NCI-H1417 (cell line): ENCODE data around the gene MUC13.
A peak's percentile ranks its signal among the peaks of the same experiment; 100 is the strongest.
"Not testable (repeated sequence)": the region's sequence is repeated elsewhere in the genome, so short reads cannot be mapped to it uniquely, and the experiment has no call there.

ENCODE experiments used
- DNase-seq, 3 experiments: peaks; one replicate each; lab custom pipeline; 2025; lab: John Stamatoyannopoulos, UW

Gene MUC13

DNA sequence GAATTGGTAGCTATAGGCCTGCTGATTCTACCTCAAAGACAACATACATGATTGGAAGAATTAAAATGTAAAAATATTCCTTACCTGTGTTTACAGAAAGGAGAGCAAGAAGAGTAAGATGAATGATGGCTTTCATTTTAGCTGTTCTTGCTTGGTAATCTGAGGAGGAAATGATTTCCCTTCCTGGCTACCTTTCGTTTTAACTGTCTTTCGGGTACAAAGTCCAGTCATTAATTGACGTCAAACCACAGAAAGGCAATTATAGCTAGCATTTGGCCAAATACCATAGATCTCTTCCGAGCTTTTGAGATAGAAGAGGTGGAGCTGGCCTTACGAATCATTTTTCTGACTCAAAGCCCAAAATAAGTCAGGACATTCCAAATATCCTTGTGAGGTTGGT is at the start of gene MUC13:
Gene MUC13 (minus strand): TSS at position 175 of the 400 bp plus-strand sequence. CDS start 39 bp downstream, at position 136.
- no peak for DNase-seq

- DNase-seq, result no peak
Measured at GRCh38 chr3:124982855-124983254, 48.3 kb upstream of the MUC13 start.

GRCh38 chr3:124981472-124981871 is 46.9 kb upstream of the MUC13 start:
- DNase-seq, result no peak

DNA sequence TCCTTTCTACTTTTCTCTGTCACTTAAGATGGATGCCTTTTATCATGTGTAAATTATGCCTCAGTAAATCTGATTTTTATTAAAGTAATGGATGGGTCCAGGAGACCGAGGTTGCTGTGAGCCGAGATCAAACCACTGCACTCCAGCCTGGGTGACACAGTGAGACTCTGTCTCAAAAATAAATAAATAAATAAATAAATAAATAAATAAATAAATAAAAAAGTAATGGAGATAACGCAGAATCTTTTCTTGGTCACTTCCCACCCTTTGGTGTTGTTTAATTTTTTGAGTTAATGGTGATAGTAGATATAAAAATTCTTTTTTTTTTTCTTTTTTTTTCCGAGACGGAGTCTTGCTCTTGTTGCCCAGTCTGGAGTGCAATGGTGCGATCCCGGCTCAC is 44.1 kb upstream of the MUC13 start:
- no peak for DNase-seq

GRCh38 chr3:124976383-124976782 is 41.8 kb upstream of the MUC13 start:
- peak in 1 of 3 experiments; percentile 54 for DNase-seq

DNA sequence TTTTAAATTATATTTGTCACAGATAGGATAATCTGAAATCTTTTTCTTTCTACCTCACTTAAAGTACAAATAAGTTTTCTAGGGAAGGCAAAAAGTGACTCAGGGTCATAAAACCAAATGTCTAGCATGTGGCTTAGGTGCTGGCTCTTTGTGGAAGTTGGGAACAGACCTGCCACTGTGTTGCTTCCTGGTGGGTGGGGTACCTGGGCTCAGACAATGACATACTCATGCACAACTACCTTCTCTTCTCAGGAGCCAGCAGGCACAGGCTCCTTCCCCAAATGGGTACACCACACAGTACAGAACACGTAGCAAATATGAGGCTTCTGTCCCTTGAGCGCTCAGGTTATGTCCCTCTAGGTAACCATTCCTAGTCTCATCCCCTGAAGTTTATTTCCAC is 40.1 kb upstream of the MUC13 start:
- DNase-seq, result no peak

- DNase-seq, result no peak
Measured at GRCh38 chr3:124973290-124973689, 38.7 kb upstream of the MUC13 start.

DNA sequence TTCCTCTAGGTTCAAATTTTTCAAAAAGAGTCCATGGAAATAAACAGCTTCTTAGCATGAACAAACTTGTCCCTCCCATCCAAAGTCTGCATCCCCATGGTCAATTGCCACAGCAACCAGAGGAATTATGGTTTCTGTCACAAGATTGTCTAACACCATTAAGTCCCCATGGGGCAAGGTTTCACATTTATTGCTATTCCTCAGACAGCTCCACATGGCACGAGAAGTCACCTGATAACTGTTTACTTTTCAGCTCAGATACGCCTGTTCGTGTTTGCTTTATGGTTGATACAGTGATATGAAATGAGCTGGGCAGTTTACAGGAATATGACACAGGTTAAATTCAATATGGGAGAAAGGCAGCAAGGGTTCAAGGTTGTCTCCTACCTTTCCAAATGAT is 37.9 kb upstream of the MUC13 start:
- DNase-seq, result peak; percentile 24 to 75 (median 71)

- DNase-seq, result no peak
Measured at GRCh38 chr3:124969963-124970722, 35.6 kb upstream of the MUC13 start.

DNA sequence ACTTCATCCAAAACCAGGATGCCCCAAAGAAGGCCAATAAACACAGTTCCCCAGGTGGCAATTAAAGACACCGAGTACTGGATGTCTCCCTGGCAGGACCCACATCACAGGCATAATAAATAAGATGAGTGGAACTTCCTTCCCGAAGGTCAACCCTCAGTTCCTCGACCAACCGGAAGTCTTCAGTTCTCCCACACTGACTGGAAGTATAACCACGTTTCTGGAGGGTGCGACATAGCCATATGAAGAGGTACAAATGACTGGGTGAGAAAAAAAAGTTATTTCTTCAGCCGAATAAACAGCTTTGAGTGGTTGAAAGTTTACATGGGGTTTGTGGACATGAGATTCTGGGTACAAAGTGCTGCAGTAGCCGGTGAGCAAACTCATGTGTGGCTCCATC is 34.6 kb upstream of the MUC13 start:
- DNase-seq, result no peak

DNA sequence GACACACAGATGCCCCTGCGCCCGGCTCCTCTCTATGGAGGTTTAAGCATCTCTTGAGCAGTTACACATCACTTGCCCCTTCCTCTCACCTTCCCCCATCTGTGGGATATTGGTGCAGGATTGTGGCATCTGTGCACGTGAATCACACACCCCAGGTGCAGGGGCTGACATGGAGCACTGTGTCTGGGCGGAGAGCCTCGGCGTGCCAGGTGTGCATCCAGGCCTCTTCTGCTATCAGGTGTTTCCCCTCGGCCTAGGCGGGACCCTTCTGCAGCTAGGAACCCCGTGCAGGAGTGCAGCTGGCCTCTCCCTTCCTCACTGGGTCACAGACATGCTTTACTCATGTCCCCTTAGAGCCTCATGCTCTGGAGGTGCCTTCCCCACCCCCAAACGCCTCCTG is 33.4 kb upstream of the MUC13 start:
- peak in 1 of 3 experiments; percentile 40 for DNase-seq

- DNase-seq, result no peak
Measured at GRCh38 chr3:124966521-124967445, 32.2 kb upstream of the MUC13 start.

DNA sequence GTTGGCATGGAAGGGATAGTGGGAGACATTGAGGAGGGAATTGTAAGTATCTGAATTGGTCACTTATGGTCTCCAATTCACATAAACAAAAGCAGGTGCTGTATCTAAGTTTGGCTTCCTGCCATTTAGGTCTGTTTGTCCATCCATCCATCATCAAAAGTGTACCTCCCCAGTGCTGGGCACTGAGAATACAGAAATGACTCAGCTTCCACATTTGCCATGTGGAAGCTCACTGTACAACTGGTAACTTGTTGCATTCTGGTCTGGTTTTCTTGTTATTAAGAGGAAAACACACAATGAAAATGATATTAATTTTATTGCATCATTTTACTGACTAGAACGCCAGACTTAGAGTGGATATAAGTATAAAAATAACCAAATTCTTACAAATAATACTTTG is 30.9 kb upstream of the MUC13 start:
- DNase-seq, result peak; percentile 33 to 85 (median 48)

GRCh38 chr3:124964387-124964786 is 29.8 kb upstream of the MUC13 start:
- DNase-seq, result no peak

DNA sequence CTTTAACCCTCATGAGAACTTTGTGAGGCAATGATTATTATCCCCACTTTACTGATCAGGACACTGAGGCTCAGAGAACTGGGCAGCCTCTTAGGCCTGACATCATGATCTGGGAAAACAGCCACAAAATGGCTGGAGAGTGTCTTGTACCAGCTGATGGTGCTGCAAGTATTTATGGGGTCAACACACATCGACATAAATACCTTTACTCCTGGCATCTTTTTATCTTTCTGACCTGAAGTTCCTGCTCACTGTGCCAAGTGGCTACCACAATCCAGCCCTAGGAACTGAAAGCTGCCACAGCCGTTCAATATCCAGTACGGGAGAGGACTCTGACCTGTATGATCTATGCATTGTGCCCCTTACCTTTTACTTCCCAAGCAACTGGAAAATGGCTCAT is 29.2 kb upstream of the MUC13 start:
- DNase-seq, result no peak

- peak in 1 of 3 experiments; percentile 46 for DNase-seq
Measured at GRCh38 chr3:124962403-124962940, 27.9 kb upstream of the MUC13 start.

DNA sequence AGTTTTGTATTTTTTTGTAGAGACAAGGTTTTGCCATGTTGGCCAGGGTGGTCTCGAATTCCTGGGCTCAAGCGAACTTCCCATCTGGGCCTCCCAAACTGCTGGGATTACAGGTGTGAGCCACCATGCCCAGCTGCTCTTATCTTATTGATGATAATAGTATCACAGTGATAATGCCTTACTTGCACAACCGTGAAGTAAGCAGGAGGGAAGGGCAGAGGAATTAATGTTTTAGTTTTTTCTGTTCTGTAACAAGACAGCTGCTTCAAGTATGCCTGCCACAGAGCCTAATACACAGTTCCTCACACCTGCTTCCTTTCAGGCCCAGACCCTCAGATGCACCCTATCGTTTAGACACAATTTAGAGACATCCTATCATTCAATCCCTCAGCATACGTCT is 26.1 kb upstream of the MUC13 start:
- no peak for DNase-seq

DNA sequence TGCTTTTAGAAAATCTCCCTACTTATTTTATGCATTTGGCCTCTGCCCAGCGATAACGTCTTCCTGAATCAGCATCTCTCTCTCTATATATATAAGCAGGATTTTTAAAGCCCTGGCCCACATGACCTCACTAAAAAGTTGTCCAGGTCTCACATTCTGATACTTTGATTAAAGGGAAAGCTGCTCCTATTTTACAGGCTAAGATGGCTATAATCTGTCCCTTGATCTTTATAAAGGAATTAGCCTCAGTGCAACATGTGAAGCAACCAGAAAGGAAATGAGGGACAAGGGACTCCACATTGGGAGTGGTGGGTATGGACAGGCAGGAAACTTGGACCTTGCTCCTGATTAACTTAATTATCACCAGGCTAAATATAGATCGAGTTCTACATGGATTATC is 25.6 kb upstream of the MUC13 start:
- DNase-seq, result no peak

GRCh38 chr3:124957951-124958350 is 23.4 kb upstream of the MUC13 start:
- not testable (repeated sequence) for DNase-seq

- DNase-seq, result peak in 1 of 3 experiments; percentile 81
Measured at GRCh38 chr3:124952282-124952855, 17.8 kb upstream of the MUC13 start.

DNA sequence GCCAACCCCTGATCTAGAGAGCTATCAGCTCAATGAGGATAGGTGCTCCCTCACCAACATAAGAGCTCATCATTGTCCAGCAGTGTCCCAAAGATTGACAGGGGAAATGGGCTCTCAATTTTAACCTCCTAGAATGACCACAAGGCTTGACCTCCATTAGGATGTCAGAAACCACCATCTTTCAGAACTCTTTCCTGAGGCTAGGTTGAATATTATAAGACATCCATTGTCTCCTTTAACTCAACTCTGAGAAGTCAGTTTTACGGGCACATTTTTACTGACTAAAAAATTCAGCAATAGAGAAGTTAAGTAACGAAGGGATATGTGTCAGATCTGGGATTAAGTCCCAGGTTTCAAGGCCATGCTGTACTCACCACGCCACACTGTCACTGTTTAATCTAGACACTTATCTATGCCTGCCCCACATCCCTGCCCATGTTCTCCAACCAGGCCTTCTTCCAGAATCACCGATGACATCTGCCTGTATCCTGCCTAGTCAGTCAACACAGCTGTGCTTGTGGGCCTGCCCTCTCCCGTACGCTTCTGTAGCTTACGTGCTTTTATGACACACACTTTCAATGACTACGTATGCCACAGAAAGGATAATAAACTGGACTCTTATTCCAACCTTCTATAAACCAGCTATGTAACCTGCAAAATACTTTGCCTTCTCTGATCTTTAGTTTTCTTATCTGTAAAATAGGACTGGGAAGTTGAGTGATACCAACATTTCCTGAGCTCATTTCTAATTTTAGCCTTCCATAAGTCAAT is 17.1 kb upstream of the MUC13 start:
- DNase-seq, result peak in 1 of 3 experiments; percentile 53

- DNase-seq, result no peak
Measured at GRCh38 chr3:124950026-124950425, 15.5 kb upstream of the MUC13 start.
